WTC11 (cell line): Measurements from ENCODE around the gene ROBO1.

ENCODE experiments used
- TCF7 ChIP-seq: sonication (generic); formaldehyde crosslinking; IDR thresholded peaks from 2 replicates; pipeline ENCODE4 v1.8.0; 2022; ENCODE audit warnings: mild to moderate bottlenecking, low read depth, missing genetic modification reagents, moderate library complexity
- TF ChIP-seq, protein P1 (sequence below): fragments of 200-600 bp; IDR thresholded peaks from 2 replicates; pipeline ENCODE4 v1.8.0; 2022; ENCODE audit warnings: antibody characterized with exemption
- TF ChIP-seq, protein P2 (sequence below): sonication (generic); formaldehyde crosslinking; IDR thresholded peaks from 2 replicates; pipeline ENCODE4 v1.8.1; 2023; ENCODE audit warnings: mild to moderate bottlenecking, missing genetic modification reagents, moderate library complexity

- TF ChIP-seq, protein P1, sequence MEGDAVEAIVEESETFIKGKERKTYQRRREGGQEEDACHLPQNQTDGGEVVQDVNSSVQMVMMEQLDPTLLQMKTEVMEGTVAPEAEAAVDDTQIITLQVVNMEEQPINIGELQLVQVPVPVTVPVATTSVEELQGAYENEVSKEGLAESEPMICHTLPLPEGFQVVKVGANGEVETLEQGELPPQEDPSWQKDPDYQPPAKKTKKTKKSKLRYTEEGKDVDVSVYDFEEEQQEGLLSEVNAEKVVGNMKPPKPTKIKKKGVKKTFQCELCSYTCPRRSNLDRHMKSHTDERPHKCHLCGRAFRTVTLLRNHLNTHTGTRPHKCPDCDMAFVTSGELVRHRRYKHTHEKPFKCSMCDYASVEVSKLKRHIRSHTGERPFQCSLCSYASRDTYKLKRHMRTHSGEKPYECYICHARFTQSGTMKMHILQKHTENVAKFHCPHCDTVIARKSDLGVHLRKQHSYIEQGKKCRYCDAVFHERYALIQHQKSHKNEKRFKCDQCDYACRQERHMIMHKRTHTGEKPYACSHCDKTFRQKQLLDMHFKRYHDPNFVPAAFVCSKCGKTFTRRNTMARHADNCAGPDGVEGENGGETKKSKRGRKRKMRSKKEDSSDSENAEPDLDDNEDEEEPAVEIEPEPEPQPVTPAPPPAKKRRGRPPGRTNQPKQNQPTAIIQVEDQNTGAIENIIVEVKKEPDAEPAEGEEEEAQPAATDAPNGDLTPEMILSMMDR, result no peak
- TF ChIP-seq, protein P2, sequence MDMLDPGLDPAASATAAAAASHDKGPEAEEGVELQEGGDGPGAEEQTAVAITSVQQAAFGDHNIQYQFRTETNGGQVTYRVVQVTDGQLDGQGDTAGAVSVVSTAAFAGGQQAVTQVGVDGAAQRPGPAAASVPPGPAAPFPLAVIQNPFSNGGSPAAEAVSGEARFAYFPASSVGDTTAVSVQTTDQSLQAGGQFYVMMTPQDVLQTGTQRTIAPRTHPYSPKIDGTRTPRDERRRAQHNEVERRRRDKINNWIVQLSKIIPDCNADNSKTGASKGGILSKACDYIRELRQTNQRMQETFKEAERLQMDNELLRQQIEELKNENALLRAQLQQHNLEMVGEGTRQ (CRISPR knock-in tag), result no peak
- no peak for TF ChIP-seq TCF7 (CRISPR knock-in tag)
These were observed 564.7 kb downstream of the ROBO1 start for GRCh38 chr3:79203144-79203519.
